Right hindlimb (tissue), 1 donor: ENCODE measurements around the gene ELFN1.
"Not testable (repeated sequence)": the region's sequence is repeated elsewhere in the genome, so short reads cannot be mapped to it uniquely, and the experiment has no call there.

Experiments
- DNase-seq: peaks from one replicate; pipeline ENCODE4 v3.0.0-alpha.2; 2018

ELFN1 gene

DNA sequence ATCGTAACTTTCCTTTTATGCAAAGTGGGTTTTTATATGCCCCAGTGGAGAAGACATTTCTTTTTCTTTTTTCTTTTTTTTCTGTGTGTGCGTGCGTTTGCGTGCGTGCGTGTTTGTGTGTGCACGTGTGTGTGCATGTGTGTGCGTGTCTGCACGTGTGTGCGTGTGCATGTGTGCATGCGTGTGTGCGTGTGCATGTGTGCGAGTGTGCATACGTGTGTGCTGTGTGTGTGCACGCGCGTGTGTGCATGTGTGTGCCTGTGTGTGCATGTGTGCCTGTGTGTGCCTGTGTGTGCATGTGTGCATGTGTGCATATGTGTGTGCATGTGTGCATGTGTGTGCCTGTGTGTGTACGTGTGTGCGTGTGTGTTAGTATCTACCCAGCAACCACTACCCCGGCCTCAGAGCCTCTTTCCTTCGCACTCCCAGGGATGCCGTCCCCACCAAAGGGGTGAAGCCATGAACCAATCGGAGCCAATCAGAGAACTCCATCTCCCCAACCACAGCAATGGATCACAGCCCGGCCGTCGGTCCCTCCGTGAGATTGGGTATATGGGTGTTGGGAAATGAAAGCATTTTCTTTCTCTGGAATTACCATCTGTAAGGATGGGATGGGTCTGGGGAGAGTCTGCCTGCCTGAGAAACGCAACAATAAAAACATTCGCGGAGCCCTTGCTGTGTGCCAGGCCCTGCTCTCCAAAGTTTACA lies 92.3 kb downstream of the ELFN1 start:
- DNase-seq: no peak

DNA sequence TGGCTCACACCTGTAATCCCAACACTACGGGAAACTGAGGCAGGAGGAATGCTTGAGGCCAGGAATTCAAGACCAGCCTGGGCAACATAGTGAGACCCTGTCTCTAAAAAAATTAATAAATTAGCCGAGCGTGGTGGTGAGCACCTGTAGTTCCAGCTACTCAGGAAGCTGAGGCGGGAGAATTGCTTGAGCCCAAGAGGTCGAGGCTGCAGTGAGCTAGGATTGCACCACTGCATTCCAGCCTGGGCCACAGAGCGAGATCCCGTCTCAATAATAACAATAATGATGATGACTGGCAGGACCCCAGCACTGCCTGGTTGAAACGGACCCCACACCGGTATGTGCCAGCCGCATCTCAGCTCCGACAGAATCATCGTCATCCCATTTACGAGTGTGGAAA lies 93.0 kb downstream of the ELFN1 start:
- no peak for DNase-seq

DNA sequence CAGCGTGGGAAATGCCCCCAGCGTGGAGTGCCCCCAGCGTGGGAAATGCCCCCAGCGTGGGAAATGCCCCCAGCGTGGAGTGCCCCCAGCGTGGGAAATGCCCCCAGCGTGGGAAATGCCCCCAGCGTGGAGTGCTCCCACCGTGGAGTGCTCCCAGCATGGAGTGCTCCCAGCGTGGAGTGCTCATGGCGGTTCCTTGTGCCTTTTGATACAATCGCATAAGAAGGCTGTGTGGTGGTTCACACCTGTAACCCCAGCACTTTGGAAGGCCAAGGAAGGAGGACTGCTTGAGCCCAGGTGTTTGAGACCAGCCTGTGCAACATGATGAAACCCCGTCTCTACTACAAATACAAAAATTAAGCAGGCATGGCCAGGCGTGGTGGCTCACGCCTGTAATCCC lies 93.8 kb downstream of the ELFN1 start:
- not testable (repeated sequence) for DNase-seq

DNA sequence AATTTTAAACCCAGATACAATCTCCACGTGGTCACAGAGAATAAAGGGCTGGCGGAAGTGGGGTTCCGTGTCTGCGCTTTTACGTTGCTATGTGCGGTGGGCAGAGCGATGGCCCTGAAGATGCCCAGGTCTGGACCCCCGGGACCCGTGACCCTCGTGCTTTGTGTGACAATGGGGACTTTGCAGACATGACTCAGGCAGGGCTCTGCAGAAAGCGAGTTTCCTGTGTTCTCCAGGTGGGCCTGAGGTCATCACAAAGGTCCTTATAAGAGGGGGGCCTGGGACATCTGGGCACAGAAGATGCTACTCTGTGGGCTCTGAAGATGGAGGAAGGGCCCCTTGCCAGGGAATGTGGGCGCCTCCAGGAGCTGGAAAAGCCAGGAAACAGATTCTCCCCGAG lies 95.3 kb downstream of the ELFN1 start:
- no peak for DNase-seq

DNA sequence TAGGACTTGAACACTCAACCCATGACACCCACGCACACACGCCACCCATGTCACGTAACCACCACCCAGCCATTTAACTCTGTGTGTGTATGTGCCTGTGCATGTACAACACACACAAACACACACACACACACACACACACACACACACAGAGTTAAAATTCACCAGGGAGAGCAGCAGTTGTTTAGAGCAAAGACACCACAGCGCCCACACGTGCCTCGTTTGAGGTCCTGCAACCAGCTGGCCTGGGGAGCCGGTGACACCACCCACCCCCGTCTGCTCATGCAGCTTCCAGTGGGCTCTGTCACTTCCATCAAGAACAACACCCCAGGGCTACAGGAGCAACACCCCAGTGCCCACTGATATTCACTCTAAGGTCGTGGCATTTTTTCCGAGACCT lies 97.4 kb downstream of the ELFN1 start:
- DNase-seq: no peak

DNA sequence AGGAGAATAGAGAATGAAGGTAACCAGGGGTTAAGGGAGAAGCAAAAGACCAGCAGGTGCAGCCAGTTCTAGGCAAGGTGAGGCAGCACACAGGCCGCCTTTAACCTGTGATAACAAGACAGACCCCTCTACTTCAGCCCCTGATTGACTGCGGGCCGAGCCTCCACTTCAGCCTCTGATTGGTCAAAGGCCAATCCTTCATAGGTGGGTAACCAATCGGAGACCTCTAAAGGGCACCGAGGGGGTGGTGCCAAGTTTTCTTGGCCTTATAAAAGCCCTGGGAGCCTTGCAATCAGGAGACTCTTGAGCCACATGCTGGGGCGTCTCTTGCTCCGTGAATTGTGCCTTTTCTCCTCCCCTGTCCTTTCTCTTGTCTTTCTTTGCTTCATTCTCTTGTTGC lies 98.8 kb downstream of the ELFN1 start:
- DNase-seq: no peak

DNA sequence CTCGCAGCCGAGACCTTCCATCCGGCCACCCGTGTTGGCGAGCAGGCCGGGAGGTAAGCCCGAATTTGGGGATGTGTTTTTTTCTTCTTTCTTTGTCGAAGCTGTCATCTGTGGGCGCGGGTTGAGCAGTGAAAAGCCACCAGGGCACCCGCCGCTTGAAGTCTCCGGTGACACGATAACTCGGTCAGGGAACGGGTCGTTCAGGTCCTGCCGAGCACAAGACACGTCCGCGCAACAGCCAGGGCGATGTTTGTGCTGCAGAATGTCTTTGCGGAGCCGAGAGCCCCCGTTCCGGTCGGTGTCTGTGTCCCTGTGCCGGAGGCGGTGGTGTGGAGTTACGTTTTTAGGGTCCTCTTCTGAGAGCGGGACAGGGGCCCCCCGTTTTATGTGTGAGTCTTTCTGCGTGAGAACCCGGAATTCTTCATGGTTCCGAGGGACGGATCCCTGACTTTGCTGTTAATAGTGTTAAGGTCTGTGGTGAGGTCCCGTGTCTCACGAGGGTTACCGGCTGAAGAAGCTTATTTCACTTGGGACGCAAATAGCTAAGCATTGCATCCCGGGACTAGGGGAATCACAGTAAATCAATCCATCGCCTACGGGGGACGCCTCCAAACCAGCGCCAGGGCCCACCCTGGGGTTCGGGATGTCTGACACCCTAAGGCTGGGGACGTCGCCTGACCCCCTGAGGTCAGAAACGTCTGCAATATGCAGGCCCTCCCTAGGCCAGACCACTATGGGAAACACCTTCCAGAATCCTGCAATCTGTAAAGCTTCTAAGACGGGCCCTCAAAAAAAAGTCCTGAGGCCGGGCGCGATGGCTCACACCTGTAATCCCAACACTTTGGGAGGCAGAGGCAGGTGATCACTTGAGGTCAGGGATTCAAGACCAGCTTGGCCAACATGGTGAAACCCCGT lies 99.5 kb downstream of the ELFN1 start:
- no peak for DNase-seq

DNA sequence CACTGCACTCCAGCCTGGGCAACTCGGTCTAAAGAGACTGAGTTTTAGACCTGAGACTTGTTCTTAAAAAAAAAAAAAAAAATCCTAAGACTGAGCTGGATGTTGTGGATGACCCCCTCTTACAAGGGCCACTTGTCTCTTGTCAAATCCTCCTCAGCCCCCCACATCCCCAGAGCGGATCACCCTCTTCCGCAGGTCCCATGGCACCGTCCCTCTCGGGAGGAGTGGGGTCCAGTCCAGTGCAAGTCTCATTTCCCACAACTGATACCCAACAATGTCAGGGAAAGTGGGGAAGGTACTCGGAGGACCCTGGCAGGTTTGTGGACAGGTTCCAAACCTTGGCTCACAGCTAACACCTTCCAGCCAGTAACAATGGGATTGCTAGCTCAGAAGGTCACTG lies 100.3 kb downstream of the ELFN1 start:
- DNase-seq: no peak

DNA sequence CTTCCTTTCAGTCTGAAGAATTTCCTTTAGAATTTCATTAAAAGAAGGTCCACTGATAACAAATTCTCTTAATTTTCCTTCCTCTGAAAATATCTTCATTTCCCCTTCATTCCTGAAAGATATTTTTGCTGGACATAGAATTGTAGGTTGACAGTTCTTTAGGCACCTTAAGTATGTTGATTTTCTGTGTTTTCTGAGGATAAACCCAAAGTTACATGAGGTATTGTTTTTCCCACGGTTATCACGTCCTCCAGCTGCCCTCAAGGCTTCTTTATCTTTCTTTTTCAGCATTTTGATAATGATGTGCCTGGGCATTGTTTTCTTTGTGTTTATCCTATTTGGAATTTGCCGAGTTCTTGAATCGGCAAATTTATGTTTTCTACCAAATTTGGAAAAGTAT lies 105.3 kb downstream of the ELFN1 start:
- DNase-seq: no peak

DNA sequence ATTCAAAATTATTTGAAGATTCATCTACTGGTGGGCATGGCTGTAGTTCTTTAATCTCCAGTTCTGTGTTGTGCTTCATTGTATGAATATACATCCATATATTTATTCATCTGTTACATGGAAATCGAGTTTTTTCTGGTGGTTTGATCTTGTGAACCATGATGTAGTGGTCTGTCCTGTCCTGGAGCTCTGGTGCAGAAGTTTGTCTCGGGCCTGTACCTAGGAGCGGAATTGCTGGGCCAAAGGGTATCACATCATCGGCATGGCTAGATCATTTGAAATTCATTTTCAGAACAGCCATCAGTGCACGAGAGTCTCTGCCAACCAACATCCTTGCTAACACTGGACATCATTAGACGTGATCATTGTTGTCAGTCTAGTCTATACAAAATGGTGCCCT lies 107.0 kb downstream of the ELFN1 start:
- DNase-seq: no peak

DNA sequence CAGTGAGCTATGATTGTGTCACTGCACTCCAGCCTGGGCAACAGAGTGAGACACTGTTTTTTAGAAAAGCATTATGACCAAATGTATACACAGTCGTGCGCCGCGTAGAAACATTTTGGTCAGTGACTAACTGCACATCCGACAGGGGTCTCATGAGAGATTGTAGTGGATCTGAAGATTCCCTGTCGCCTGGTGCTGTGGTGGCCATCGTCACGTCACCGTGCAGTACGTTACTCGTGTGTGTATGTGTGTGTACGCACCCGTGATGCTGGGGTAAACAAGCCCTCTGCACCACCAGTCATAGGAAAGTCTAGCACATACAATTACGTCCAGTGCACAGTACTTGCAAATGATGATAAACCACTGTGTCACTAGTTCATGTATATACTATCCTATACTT lies 109.4 kb downstream of the ELFN1 start:
- no peak for DNase-seq

DNA sequence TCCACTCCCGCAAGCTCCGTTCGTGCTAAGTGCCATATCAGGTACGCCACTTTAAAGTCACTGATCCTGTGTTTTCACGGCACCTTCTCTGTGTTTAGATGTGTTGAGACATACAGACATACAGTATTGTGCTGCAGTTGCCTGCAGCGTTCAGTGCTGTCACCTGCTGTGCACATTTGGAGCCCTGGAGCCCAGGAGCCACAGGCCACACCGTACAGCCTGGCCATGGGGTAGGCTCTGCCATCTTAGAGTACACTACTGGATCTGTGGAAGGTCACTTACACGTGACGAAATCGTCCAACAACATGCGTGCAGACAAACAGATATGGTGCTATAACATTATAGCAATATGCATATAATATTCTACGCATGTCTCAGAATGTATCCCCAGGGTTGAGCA lies 111.3 kb downstream of the ELFN1 start:
- no peak for DNase-seq

DNA sequence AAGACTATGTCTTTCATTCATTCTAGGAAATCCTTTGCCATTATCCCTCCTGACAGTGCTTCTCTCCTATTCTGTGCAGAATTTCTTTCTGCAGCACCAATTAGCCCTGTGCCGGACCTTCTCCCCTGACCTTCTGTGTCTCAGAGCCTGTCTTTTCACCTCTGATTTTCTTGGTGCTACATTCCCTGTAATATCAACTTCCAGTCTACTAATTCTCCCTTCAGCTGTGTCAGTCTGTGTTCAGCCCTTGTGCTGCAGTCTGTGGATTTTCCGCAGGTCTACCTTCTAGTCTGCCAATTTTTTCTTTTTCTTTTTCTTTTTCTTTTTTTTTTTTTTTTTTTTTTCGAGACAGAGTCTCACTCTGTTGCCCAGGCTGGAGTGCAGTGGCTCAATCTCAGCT lies 115.8 kb downstream of the ELFN1 start:
- no peak for DNase-seq

DNA sequence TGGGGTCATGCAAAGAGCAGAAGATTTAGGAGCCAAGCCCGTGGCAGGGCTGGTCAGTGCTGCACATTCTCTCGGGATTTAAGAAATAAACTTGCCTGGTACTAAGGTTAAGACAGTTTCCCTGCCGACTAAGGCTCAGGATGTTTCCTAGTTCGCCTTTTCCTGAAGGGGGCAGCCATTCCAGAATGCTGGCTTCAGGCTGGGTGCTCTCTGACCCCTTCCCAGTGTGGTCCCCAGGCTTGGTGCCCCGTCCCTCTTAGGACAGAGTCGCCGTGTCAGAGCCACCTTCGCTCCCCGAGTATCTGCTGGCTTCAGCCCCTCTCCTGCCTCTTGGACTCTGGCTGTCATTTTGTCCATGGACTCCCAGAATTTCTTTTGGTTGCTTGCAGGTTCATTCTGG lies 117.2 kb downstream of the ELFN1 start:
- DNase-seq: no peak

DNA sequence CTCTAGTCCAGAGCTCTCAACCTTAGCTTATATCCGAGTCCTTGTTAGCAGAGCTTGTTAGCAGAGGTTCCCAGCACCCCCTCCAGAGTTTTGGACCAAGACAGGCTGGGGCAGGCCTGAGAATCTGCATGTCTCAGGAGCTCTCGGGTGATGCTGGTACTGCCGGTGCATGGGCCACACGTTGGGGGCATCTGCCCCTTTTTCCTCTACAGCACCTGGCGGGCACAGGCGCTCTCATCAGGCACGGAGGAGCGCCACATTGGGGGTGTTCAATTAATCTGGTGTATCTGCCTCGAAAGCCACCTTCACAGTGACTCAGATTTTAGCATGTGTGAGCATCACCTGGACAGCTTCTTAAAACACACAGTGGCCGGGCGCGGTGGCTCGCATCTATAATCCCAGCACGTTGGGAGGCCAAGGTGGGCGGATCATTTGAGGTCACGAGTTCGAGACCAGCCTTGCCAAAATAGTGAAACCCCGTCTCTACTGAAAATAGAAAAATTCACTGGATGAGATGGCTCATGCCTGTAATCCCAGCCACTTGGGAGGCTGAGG lies 117.7 kb downstream of the ELFN1 start:
- no peak for DNase-seq

DNA sequence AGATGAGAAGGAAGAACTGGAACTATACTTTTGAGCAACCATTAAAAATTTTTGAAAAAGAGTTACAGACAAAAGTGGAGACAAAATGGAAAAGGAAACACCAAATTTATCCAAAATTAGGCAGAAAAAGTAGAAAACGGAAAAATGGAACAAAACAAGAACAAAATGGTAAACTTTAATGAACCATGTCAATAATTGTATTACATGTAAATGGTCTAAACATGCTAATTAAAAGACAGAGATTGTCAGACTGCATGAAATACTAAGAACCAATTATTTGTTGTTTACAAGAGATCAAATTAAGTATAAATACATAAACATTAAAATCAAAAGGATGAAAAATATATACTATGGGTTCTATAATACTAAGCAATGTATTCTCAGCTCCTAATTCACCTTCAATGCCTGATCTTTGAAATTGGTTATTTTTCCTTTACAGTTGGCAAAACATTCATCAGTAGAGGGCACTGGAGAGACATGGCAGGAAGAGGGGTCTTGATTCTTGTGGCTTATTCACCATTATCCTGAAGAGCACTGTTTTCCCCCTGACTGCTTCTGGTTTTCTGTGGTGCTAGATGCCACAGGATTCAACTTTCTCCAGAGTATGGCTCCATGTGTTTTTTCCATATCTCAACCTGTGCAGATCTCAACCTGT lies 124.9 kb downstream of the ELFN1 start:
- no peak for DNase-seq
